ENCODE results near the gene EIF4E3. TPM values are rescaled to one million over a fixed set of nuclear protein-coding genes. Genes with fewer than 3 reads are reported as not detected.

Gene EIF4E3
- total RNA-seq, 3 donors from 2014 or later (not counting 1 experiment from before 2014, with no cell fraction given), result 44.9 to 52.2 (median 46.7) TPM

GRCh38 chr3:71763426-71763825, 38.2 kb upstream of the EIF4E3 start:
- H3K27ac Mint-ChIP-seq, result no peak overlapping the region
- Histone ChIP-seq H3K36me3 (ENCODE audit: control insufficient read depth, insufficient read depth, low read length) (no peaks in the 10 kb centered on the region), H3K27ac (ENCODE audit: low read length) (no peak overlapping the region), H3K4me3 (ENCODE audit: low read length) (no peak overlapping the region), H3K27me3 (ENCODE audit: control insufficient read depth, insufficient read depth, low read length) (no peaks in the 10 kb centered on the region), H3K4me1 (ENCODE audit: control insufficient read depth, insufficient read depth, low read length) (no peaks in the 10 kb centered on the region), H3K9me3 (ENCODE audit: control insufficient read depth, insufficient read depth, low read length) (no peaks in the 10 kb centered on the region)
- no peaks in the 10 kb centered on the region for H3K36me3 Mint-ChIP-seq
- H3K4me3 Mint-ChIP-seq, result no peak overlapping the region
- H3K9me3 Mint-ChIP-seq, result no peaks in the 10 kb centered on the region
- TF ChIP-seq CTCF (IDR thresholded peaks at IDR 0.05), result no peak
- no peaks in the 10 kb centered on the region for H3K4me1 Mint-ChIP-seq
- intact Hi-C loops (cut with micrococcal nuclease), result no loop called here
- WGBS (ENCODE audit: insufficient coverage), result 83% methylated on average over 1 of the region's 5 CpGs
- peaks cover 26 to 28% of the 10 kb centered on the region in 2 donors for H3K27me3 Mint-ChIP-seq (ENCODE audit: low read depth in 2 of 2)
- DNase-seq (no peak), ATAC-seq (no peak)

GRCh38 chr3:71760140-71760539, 34.9 kb upstream of the EIF4E3 start:
- H3K27me3 ChIP-seq (ENCODE audit: control insufficient read depth, insufficient read depth, low read length), result peaks cover 2% of the 10 kb centered on the region
- TF ChIP-seq CTCF (IDR thresholded peaks at IDR 0.05), result no peak
- no CpG with 5 or more reads among the region's 1 CpG for WGBS (ENCODE audit: insufficient coverage)
- no peak overlapping the region for H3K27ac ChIP-seq (ENCODE audit: low read length)
- ATAC-seq, result no peak
- peaks cover 45 to 55% of the 10 kb centered on the region in 2 donors for H3K27me3 Mint-ChIP-seq (ENCODE audit: low read depth in 2 of 2)
- no peaks in the 10 kb centered on the region for H3K4me1 ChIP-seq (ENCODE audit: control insufficient read depth, insufficient read depth, low read length)
- no peaks in the 10 kb centered on the region for H3K4me1 Mint-ChIP-seq
- no peak overlapping the region for H3K27ac Mint-ChIP-seq
- H3K4me3 Mint-ChIP-seq, result no peak overlapping the region
- no peak overlapping the region for H3K4me3 ChIP-seq (ENCODE audit: low read length)
- H3K9me3 ChIP-seq (ENCODE audit: control insufficient read depth, insufficient read depth, low read length), result no peaks in the 10 kb centered on the region
- no peak for DNase-seq
- intact Hi-C loops (cut with micrococcal nuclease), result no loop called here
- no peaks in the 10 kb centered on the region for H3K36me3 ChIP-seq (ENCODE audit: control insufficient read depth, insufficient read depth, low read length)
- no peaks in the 10 kb centered on the region for H3K36me3 Mint-ChIP-seq
- H3K9me3 Mint-ChIP-seq, result no peaks in the 10 kb centered on the region

GRCh38 chr3:71759401-71759800, 34.2 kb upstream of the EIF4E3 start:
- no peak overlapping the region for H3K27ac Mint-ChIP-seq
- H3K27me3 ChIP-seq (ENCODE audit: control insufficient read depth, insufficient read depth, low read length), result peaks cover 5% of the 10 kb centered on the region
- peak in 1 of 3 donors; percentile 32 for ATAC-seq
- no peaks in the 10 kb centered on the region for H3K9me3 Mint-ChIP-seq
- H3K4me1 ChIP-seq (ENCODE audit: control insufficient read depth, insufficient read depth, low read length), result no peaks in the 10 kb centered on the region
- H3K4me3 Mint-ChIP-seq, result no peak overlapping the region
- no peak overlapping the region for H3K4me3 ChIP-seq (ENCODE audit: low read length)
- no peaks in the 10 kb centered on the region for H3K9me3 ChIP-seq (ENCODE audit: control insufficient read depth, insufficient read depth, low read length)
- TF ChIP-seq CTCF (IDR thresholded peaks at IDR 0.05), result no peak
- H3K27ac ChIP-seq (ENCODE audit: low read length), result no peak overlapping the region
- no peak for DNase-seq
- H3K4me1 Mint-ChIP-seq, result no peaks in the 10 kb centered on the region
- 69% methylated on average over 5 of the region's 5 CpGs for WGBS (ENCODE audit: insufficient coverage)
- H3K27me3 Mint-ChIP-seq (ENCODE audit: low read depth in 2 of 2), result peaks cover 49 to 57% of the 10 kb centered on the region in 2 donors
- H3K36me3 ChIP-seq (ENCODE audit: control insufficient read depth, insufficient read depth, low read length), result no peaks in the 10 kb centered on the region
- intact Hi-C loops (cut with micrococcal nuclease), result no loop called here
- no peaks in the 10 kb centered on the region for H3K36me3 Mint-ChIP-seq

- H3K27me3 Mint-ChIP-seq (ENCODE audit: low read depth in 2 of 2), result peaks cover 47 to 51% of the 10 kb centered on the region in 2 donors
- intact Hi-C loops (cut with micrococcal nuclease), result no loop called here
- Histone ChIP-seq H3K4me1 (ENCODE audit: control insufficient read depth, insufficient read depth, low read length) (peaks cover under 1% of the 10 kb centered on the region), H3K4me3 (ENCODE audit: low read length) (no peak overlapping the region), H3K36me3 (ENCODE audit: control insufficient read depth, insufficient read depth, low read length) (no peaks in the 10 kb centered on the region), H3K27me3 (ENCODE audit: control insufficient read depth, insufficient read depth, low read length) (peaks cover 6% of the 10 kb centered on the region), H3K9me3 (ENCODE audit: control insufficient read depth, insufficient read depth, low read length) (no peaks in the 10 kb centered on the region), H3K27ac (ENCODE audit: low read length) (no peak overlapping the region)
- no peak for DNase-seq
- ATAC-seq, result no peak
- no peak for TF ChIP-seq CTCF (IDR thresholded peaks at IDR 0.05)
- no peak overlapping the region for H3K27ac Mint-ChIP-seq
- H3K36me3 Mint-ChIP-seq, result no peaks in the 10 kb centered on the region
- no peak overlapping the region for H3K4me3 Mint-ChIP-seq
- H3K4me1 Mint-ChIP-seq, result no peaks in the 10 kb centered on the region
- no peaks in the 10 kb centered on the region for H3K9me3 Mint-ChIP-seq
- WGBS (ENCODE audit: insufficient coverage), result 63% methylated on average over 1 of the region's 2 CpGs
Measured at GRCh38 chr3:71758091-71758490, 32.9 kb upstream of the EIF4E3 start.

All from natural killer cell (primary cell).